GM18870 (cell line): ENCODE measurements around the gene ZER1.
"Not testable (repeated sequence)": the region's sequence is repeated elsewhere in the genome, so short reads cannot be mapped to it uniquely, and the experiment has no call there.

Source experiments
- ATAC-seq: cut with Tn5 transposase; IDR thresholded peaks from one replicate; pipeline ENCODE4 v1.9.1; 2021; ENCODE audit warnings: moderate library complexity; ENCODE audit not compliant: unreplicated experiment

ZER1 gene

DNA sequence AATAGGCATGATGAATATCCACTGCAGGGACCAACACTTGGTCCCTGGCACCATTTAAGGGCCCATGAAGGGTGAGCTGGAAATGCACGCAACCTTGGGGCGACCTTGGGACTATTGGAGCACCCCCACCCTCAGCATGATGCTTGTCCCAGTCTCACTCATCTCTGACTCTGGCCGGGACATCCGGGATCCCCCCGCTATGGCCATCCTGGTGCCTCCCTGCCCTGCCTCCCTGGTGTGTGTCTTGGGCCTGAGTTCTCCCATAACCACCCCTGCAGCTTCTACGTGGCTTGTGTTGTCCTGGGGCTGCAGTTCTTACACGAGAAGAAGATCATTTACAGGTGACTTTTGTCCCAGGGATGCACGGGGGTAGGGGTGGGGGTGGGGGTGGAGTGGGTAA lies 53.7 kb downstream of the ZER1 start:
- ATAC-seq, result no peak

DNA sequence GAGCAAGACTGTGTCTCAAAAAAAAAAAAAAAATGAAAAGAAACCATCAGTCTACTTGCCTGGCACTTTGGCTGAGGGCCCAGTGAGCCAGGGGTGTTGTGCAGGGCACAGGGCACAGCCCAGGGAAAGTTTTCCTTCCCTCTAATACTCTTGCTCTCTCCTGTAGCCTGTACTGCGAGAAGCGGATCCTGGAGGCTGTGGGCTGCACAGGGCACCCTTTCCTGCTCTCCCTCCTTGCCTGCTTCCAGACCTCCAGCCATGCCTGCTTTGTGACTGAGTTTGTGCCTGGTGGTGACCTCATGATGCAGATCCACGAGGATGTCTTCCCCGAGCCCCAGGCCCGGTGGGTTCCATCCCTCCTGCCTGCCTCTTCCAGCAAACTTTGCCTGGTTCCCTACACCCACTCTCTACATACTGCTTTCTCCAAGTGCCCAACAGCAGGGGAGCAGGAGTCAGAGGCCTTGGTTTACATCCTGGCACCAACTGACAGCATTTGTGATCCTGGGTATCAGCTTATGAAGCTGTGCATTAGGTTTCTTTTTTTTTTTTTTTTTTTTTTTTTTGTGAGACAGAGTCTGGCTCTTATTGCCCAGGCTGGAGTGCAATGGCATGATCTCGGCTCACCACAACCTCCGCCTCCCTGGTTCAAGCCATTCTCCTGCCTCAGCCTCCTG lies 55.0 kb downstream of the ZER1 start:
- ATAC-seq, result no peak

DNA sequence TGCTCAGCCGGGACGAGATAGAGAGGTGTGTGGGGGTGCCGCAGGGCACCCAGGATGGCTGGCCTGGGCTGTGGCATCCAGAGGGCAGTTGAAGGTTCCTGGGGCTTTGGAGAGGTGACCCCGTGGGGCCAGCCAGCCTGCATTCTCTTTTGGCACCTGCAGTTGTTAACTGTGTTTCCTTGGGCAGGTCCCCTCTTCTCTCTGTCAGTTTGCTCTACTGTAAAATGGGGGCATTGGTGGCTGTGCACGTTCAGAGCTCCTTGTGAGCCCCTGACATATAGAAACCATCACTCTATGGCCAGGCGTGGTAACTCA lies 56.3 kb downstream of the ZER1 start:
- ATAC-seq, result no peak

DNA sequence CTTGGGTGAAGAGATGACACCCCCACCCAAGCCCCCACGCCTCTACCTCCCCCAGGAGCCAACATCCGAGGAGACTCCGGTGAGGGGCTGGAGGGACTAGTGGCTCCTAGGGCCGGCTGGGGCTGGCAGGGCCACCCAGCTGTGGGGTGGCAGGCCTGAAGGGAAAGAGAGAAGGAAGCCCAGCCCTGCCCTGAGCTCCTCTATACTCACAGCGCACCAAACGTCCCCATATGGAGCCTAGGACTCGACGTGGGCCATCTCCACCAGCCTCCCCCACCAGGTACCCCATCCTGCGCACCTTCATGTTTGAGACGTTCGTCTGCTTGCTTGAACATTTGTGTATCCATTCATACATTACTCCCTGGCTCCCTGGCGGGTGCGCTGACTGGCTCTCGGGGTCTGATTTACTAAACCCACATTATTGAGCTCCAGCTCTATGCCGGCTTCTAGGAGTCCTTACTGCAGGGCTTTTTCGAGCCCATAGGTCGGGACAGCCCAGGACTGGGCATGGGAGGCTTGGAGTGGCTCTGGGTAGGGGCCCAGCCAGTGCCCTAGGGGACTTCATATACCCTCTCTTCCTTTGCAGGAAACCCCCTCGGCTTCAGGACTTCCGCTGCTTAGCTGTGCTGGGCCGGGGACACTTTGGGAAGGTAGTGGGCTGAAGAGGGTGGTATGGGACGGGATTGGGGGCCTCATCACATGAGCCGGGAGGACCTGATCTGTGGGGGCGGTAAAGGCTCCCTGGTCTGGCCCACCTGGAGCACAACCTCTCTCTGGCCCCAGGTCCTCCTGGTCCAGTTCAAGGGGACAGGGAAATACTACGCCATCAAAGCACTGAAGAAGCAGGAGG lies 56.9 kb downstream of the ZER1 start:
- no peak for ATAC-seq

DNA sequence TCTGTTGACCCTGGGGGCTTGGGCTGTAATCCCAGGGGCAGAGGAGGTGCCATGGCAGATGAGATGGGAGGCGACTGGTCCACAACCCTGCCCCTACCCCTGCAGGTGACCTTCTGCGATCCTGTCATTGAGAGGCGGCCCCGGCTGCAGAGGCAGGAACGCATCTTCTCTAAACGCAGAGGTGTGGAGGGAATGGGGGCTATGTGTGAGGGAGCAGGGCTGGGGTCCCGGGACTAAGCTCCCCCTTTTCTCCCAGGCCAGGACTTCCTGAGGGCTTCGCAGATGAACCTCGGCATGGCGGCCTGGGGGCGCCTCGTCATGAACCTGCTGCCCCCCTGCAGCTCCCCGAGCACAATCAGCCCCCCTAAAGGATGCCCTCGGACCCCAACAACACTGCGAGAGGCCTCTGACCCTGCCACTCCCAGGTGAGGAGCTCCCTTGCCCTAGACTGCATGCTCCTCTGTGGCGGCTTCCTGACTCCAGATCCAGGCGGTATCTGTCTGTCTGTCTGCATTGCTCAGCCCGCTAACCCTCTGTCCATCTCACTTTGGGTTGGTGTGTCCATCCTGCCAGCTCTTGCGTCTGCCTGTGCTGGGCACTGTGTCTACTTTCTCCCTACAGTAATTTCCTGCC lies 57.7 kb downstream of the ZER1 start:
- no peak for ATAC-seq

DNA sequence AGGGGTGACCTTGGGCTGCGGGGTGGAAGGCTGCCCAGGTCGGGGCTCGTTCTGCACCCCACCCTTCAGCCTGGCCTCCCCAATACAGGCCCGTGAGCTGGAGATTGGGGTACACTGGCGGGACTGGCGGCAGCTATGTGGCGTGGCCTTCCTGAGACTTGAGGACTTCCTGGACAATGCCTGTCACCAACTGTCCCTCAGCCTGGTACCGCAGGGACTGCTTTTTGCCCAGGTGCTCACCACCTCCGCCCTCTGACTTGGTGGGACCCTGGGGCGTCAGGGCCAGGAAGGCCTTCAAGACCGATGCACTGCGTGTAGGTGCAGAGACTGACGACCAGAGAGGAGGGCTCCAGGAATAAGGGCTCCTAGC lies 58.3 kb downstream of the ZER1 start:
- ATAC-seq, result no peak

DNA sequence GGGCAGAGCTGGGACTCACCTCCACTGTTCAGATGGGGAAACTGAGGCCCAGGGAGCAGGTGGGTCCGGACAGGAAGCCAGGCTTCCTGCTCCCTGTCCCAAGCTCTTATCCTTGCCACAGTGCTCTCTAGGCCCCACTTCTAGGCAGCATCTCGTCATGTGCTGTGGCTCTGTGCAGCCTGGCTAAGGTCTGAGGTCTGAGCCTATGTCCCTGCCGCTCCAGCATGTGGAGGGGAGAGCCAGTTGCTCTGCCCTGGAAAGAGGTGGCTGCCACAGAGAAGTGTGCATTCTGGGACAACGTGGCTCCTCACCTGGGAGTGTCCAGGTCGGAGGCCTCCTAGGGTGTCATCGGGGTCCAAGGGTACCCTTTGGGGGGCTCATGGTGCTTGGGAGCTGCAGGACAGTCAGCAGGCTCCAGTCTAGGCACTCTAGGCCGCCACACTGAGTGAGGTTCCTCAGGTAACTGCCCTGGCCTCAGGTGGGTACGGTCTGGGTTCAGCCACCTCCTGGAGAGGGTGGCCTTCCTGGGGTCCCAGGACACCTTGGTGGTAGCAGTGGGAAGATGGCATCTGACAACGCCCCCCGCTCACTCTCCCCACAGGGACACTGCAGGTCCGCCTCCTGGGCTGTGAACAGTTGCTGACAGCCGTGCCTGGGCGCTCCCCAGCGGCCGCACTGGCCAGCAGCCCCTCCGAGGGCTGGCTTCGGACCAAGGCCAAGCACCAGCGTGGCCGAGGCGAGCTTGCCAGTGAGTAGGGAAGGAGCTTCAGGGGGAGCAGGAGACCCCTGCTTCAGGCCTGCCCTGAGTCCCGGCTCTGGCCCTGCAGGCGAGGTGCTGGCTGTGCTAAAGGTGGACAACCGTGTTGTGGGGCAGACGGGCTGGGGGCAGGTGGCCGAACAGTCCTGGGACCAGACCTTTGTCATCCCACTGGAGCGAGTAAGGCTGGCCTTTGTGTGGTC lies 59.0 kb downstream of the ZER1 start:
- no peak for ATAC-seq

DNA sequence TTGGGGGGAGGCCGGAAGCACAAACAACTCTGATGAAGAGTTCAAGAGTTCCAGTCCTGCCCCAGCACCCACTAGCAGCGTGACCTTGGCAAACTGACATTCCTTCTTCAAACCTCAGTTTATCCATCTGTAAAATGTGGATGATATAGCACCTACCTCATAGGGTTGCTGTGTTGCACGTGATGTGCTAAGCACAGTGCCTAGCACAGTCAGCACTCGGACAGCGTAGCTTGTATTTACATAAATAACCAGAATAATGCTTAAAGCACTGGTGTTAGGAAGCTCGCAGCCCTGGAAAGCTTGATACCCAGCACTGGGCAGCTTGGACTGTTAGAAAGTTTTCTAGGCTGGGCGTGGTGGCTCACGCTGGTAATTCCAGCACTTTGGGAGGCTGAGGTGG lies 64.3 kb downstream of the ZER1 start:
- ATAC-seq, result no peak

DNA sequence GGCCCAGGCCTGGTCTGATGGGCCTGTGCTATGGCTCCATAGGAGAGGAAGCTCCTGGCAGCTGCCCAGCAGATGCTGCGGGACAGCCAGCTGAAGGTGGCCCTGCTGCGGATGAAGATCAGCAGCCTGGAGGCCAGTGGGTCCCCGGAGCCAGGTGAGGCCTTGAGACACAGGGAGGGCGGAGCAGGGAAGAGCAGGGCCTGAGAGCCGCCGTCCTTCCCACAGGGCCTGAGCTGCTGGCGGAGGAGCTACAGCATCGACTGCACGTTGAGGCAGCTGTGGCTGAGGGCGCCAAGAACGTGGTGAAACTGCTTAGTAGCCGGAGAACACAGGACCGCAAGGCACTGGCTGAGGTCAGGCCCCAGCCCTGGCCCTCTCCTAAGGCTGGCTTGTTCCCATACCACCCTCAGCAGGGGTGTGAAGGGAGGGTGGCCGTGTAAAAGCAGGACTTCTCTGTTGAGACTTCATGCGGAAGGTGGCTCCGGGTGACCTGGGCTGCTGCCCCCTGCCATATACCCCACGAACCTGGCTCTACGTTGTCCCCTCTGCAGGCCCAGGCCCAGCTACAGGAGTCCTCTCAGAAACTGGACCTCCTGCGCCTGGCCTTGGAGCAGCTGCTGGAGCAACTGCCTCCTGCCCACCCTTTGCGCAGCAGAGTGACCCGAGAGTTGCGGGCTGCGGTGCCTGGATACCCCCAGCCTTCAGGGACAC lies 64.9 kb downstream of the ZER1 start:
- no peak for ATAC-seq

DNA sequence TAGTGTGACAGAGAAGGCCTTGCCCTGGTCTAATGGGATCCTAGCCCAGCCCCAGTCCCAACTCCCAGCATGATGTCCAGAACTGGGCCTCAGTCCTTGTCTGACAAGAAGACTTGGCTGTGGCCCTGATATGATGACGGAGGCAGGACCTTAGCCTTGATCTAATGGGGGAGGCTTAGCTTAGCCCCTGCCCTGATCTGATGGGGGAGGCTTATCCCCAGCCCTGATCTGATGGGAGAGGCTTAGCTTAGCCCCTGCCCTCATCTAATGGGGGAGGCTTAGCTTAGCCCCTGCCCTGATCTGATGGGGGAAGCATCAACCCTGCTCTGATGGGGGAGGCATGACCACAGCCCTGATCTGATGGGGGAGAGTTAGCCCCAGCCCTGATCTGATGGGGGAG lies 65.7 kb downstream of the ZER1 start:
- ATAC-seq, result no peak

DNA sequence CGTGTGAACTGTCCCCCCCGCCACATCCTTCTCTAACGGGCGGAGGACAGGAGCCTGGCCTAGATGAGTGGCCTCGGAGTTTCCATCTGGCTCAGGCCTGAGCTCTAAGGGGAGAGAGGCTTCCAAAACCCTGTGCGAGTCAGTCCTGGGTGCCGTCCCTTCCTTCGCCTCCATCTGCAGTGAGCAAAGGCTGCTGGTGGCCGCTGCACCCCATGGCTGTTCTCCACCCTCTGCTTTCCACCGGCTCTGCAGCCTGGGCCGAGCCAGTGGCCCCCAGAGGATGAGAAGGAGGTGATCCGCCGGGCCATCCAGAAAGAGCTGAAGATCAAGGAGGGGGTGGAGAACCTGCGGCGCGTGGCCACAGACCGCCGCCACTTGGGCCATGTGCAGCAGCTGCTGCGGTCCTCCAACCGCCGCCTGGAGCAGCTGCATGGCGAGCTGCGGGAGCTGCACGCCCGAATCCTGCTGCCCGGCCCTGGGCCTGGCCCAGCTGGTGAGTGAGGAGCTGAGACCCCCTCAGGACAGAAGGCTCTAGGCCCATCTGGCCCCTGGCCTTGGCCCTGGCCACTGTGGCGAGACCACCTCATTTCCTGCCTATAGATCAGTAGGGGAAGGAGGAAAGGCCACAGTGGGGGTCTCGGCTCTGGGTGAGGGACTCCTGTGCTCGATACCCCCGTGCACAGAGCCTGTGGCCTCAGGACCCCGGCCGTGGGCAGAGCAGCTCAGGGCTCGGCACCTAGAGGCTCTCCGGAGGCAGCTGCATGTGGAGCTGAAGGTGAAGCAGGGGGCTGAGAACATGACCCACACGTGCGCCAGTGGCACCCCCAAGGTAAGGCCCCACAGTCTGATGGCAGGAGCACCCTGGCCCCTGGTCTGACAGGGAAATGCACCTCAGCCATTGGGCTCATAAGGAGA lies 66.4 kb downstream of the ZER1 start:
- ATAC-seq, result no peak

DNA sequence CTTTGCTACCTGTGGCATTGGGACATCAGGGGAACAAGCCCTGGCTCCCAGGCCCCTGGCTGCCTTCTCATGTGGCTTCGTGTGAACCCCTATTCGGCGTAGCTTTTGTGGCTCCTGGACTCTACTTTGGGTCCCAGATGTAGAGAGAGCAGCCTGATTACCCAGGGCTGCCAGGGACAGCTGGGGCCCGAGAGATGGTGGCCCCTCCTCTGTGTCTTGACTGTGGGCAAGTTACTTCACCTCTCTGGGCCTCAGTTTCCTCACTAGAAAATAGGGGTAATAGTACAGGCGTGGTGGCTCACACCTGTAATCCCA lies 67.4 kb downstream of the ZER1 start:
- ATAC-seq, result no peak

DNA sequence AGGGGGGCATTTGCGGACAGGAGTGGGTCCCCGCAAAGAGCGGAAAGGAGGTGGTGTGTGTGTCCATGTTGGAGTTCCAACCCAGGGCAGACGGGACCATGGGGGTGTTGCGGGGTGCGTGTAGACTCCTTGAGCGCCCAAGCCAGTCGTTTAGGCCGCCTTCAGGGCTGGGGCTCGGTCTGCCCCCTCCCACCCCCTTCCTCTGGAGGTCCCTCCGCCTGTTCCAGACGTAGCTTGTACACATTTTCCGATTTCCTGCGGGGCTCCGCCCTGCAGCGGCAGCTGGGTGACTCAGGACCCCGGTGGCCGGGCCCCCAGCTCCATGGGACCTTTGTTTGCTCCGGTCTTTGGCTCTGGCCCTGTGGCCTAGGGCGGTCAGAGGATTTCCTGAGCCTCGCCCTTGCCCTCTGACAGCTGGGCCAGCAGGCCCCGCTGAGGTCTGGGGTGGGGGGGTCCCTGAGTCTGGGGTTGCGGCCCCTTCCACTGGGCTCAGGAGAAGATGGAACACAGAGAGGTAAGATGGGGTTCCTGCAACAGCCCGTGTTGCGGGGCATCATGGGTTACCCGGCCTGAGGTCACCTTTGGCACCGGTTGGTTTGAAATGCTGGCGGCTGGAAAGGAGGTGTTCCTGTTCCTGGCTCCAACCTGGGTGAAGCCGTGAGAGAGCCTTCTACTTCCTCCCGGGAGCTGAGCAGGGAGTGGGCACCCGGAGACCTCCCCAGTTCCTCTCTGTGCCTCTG lies 67.9 kb downstream of the ZER1 start:
- ATAC-seq, result no peak

DNA sequence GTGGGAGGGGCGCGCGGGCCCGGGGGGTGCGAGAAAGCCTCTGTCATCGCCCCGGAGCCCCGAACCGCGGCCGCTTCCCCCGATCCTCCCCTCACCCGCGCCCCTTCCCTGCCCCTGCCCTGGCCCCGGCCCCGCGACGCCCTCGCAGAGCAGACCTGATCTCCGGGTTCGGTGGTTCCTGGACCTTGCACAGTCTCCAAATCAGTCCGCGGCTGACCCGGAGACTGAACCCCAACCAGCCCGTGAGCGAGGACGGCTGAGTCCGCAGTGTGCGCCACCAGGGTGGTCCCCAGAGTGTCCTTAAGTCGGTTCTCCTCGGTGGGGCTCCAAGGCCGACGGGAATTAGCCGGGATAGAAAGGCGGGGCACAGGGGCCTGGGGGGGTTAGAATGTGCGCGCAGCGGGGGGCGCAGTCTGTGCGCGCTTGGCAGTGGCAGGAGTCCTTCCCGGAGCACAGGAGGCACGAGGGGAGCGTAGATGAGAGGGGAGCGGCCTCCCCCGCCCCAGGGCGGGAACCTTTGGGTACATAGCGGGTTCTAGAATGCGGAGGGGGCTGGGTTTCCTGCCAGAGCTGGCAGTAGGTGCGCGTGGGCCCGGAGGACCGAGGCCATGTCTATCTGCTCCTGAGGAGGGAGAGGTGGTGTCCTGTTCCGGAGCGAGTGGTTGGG lies 68.6 kb downstream of the ZER1 start:
- ATAC-seq, result no peak

DNA sequence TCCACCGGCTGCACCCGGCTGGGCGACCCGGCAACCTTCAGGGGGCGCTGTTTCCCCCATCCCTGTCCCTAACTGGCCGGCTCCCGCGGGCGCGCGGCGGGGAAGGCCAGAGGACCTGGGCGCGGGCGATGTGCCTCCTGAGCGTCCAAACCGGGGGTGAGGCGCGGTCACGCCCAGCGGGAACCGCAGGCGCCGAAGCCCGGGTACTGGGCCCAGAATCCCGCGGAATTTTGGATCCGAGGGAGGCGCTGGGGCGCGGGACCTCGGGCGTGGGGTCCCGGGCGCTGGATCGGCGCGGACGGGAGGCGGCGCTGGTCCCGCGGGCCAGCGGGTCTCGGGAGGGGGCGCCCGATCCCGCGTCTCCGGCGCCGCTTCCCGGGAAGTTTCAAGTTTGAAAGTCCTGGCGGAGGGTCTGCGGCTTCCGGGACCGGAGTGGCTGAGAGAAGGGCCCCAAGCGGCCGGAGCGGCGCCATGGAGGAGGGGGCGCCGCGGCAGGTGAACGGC lies 69.2 kb downstream of the ZER1 start, which contains the start of gene PKN3:
TSS of gene PKN3 (plus strand) at position 59 of the 504 bp plus-strand sequence. CDS start at position 472, 413 bp downstream.
- no peak for ATAC-seq

DNA sequence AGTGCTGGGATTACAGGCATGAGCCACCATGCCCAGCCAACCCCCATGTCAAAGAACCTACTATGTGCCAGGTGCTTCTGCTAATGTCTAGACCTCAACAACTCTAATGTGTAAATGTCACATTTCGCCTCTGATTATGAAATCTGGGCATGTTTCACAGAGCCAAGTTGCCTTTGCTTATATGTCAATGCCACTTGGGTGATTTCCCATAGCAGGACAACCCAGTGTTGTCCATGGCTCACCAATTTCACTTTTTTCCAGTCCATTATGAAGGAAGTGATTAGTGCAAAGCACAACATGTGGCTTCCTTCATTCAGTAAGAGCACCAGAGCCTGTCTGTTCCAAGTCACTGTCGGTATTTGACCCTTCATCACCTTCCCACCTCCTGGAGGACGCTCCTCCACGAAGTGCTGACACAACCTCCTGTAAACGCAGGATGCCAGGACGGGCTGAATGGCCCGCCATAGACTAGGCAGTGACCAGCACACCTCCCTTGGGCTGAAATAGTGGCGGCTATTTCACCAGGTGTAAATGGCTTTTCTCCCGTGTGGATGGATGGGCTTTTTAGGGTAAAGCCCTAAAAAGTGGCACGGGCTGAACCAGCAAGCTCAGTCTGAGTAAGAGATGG lies 70.4 kb downstream of the ZER1 start:
- no peak for ATAC-seq

DNA sequence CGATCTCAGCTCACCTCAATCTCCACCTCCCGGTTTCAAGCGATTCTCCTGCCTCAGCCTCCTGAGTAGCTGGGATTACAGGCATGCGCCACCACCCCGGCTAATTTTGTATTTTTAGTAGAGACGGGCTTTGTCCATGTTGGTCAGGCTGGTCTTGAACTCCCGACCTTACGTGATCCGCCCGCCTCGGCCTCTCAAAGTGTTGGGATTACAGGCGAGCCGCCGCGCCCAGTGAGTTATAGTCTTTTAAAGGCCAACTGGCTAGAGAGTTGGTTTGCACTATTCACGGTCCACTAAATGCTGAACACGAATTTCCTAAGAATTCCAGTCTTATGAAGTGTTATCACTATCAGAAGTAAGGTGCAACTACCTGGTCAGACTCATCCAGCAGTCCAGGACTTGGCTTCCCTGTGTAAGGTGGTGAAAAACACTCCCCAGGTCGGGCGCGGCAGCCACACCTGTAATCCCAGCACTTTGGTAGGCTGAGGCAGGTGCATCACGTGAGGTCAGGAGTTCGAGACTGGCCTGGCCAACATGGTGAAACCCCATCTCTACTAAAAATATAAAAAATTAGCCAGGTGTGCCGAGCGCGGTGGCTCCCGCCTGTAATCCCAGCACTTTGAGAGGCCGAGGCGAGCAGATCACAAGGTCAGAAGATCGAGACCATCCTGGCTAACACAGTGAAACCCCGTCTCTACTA lies 72.5 kb downstream of the ZER1 start:
- ATAC-seq, result not testable (repeated sequence)
